K562 (cell line): ENCODE data around the gene ITPR3. TPM values are rescaled to one million over a fixed set of nuclear protein-coding genes. Genes with fewer than 3 reads are reported as not detected.

Experiments used
- ATAC-seq: fragments of 200-7000 bp; cut with Tn5 transposase; 3 replicates; pipeline ENCODE4 v1.9.1; 2020; ENCODE audit warnings: moderate library complexity
- BruUV-seq: library from RNA; stranded (reverse); fragments of 400-500 nt; replicated peaks from 2 replicates; lab custom pipeline; 2021; lab: Mats Ljungman, UMichigan
- CTCF ChIA-PET: fragments of 300-600 bp; formaldehyde crosslinking; extraction: SDS; loops from one replicate; lab custom pipeline; 2021; ENCODE audit warnings: low intra/inter-chr PET ratio; lab: Yijun Ruan, JAX
- POLR2A ChIA-PET: fragments of 300-600, 350-650 bp; sonication (Branson Sonifier 250); formaldehyde crosslinking; extraction: SDS; loops from one replicate; lab custom pipeline; 2021; ENCODE audit warnings: antibody characterized with exemption, inconsistent platforms; lab: Yijun Ruan, JAX
- DNase-seq, 4 experiments: peaks; one replicate each; pipeline versions ENCODE4 v3.0.0 to v3.0.0-alpha.2; 2011 to 2018; ENCODE audit warnings: low spot score in 3 of 4, mixed read lengths in 3 of 4; ENCODE audit errors: extremely low read depth in 1 of 4
- FAIRE-seq: peaks from 2 replicates; lab custom pipeline; 2011; peaks lifted over from hg19 to GRCh38; lab: Jason Lieb, UNC
- H2AFZ ChIP-seq: 2 replicates; pipeline ENCODE4 v1.6.0; 2011; ENCODE audit warnings: low read depth, low read length, control low read depth, inconsistent platforms
- H3K27ac ChIP-seq: fragments of 200-600 bp; 3 replicates; pipeline ENCODE4 v1.8.0; 2011; ENCODE audit warnings: low read depth, mild to moderate bottlenecking, control low read depth, inconsistent platforms, low read length, moderate library complexity, mixed read lengths; ENCODE audit errors: extremely low read depth
- H3K27me3 ChIP-seq, 2 experiments: fragments of 300-600 bp in 1 of 2; 2 replicates in 1 of 2; 3 replicates in 1 of 2; pipeline versions ENCODE4 v1.6.0 to v1.8.0; 2011; ENCODE audit warnings: inconsistent platforms in 2 of 2, low read length in 2 of 2, mild to moderate bottlenecking in 1 of 2, mixed read lengths in 1 of 2, moderate library complexity in 1 of 2; ENCODE audit not compliant: control insufficient read depth in 2 of 2, insufficient read depth in 2 of 2
- H3K36me3 ChIP-seq: fragments of 300-600 bp; 3 replicates; pipeline ENCODE4 v1.8.0; 2011; ENCODE audit warnings: mild to moderate bottlenecking, low read length, inconsistent platforms; ENCODE audit not compliant: control insufficient read depth, insufficient read depth
- H3K4me1 ChIP-seq, 2 experiments: fragments of 200-600 bp in 1 of 2; replicated peaks in 1 of 2; 2 replicates in 1 of 2; 3 replicates in 1 of 2; pipeline versions ENCODE4 v1.5.1 to v1.8.0; 2011; ENCODE audit warnings: inconsistent platforms in 2 of 2, low read length in 2 of 2, mild to moderate bottlenecking in 1 of 2, mixed read lengths in 1 of 2, moderate library complexity in 1 of 2; ENCODE audit not compliant: control insufficient read depth in 2 of 2, insufficient read depth in 2 of 2
- H3K4me2 ChIP-seq: 2 replicates; pipeline ENCODE4 v1.6.1; 2011; ENCODE audit warnings: low read length, control low read depth, inconsistent platforms, mixed read lengths; ENCODE audit not compliant: insufficient read depth
- H3K4me3 ChIP-seq: fragments of 200-600 bp; sonication (generic), shearing (Covaris generic); 2 replicates; pipeline ENCODE4 v1.5.1; 2016; ENCODE audit warnings: control low read depth, inconsistent platforms
- H3K79me2 ChIP-seq: fragments of 200-600 bp; 3 replicates; pipeline ENCODE4 v1.8.0; 2011; ENCODE audit warnings: low read length, inconsistent platforms; ENCODE audit not compliant: control insufficient read depth, insufficient read depth
- H3K9ac ChIP-seq, 2 experiments: 2 replicates each; pipeline versions ENCODE4 v1.6.0 to v1.6.1; 2011; ENCODE audit warnings: low read depth in 2 of 2, low read length in 2 of 2, control low read depth in 1 of 2, inconsistent platforms in 1 of 2, mild to moderate bottlenecking in 1 of 2, mixed read lengths in 1 of 2; ENCODE audit not compliant: insufficient read depth in 1 of 2
- H3K9me1 ChIP-seq: one replicate; pipeline ENCODE4 v1.6.0; 2011; ENCODE audit warnings: inconsistent platforms, mild to moderate bottlenecking, low read length, moderate library complexity; ENCODE audit not compliant: control insufficient read depth, insufficient read depth
- H3K9me3 ChIP-seq: replicated peaks from 2 replicates; pipeline ENCODE4 v1.5.1; 2011; ENCODE audit warnings: low read depth, low read length, inconsistent platforms; ENCODE audit not compliant: control insufficient read depth, insufficient read depth
- H4K20me1 ChIP-seq: replicated peaks from 2 replicates; pipeline ENCODE4 v1.6.1; 2011; ENCODE audit warnings: low read length, inconsistent platforms, mixed read lengths; ENCODE audit not compliant: control insufficient read depth, insufficient read depth
- BRCA1 ChIP-seq, 2 experiments: fragments of 450-650 bp in 1 of 2; sonication (generic) in 1 of 2; formaldehyde crosslinking in 1 of 2; IDR thresholded peaks; 2 replicates each; pipeline versions ENCODE4 v1.5.0 to v1.6.1; 2017 to 2020; ENCODE audit warnings: mild to moderate bottlenecking in 1 of 2, missing genetic modification reagents in 1 of 2
- CBX5 ChIP-seq: IDR thresholded peaks from 2 replicates; pipeline ENCODE4 v1.6.1; 2014; ENCODE audit warnings: low read depth, borderline replicate concordance
- DACH1 ChIP-seq: fragments of 450-650 bp; IDR thresholded peaks from 2 replicates; pipeline ENCODE4 v1.6.1; 2018; ENCODE audit not compliant: partially characterized antibody
- HDGF ChIP-seq: fragments of 450-650 bp; IDR thresholded peaks from 2 replicates; pipeline ENCODE4 v1.6.1; 2016
- HIVEP1 ChIP-seq: fragments of 250-450 bp; sonication (Bioruptor Pico); IDR thresholded peaks from 2 replicates; pipeline ENCODE4 v1.4.0; 2020; ENCODE audit warnings: mild to moderate bottlenecking
- MEF2D ChIP-seq: conservative IDR thresholded peaks from 2 replicates; pipeline ENCODE4 v1.6.1; 2016; ENCODE audit warnings: low read depth, missing genetic modification characterization, missing compliant biosample characterization
- NFRKB ChIP-seq: fragments of 450-650 bp; IDR thresholded peaks from 2 replicates; pipeline ENCODE4 v1.6.1; 2016; ENCODE audit warnings: low read depth
- PCBP2 ChIP-seq: fragments of 200-400 bp; formaldehyde crosslinking; IDR thresholded peaks from 2 replicates; pipeline ENCODE4 v1.6.1; 2018; ENCODE audit warnings: low read length, low read depth, mild to moderate bottlenecking, moderate library complexity; ENCODE audit not compliant: poor library complexity, severe bottlenecking
- RCOR1 ChIP-seq, 2 experiments: IDR thresholded peaks; 2 replicates each; pipeline ENCODE4 v1.6.1; 2012; ENCODE audit warnings: low read depth in 2 of 2, low read length in 2 of 2, borderline replicate concordance in 1 of 2, improper control_type of control experiment in 1 of 2
- U2AF2 ChIP-seq: fragments of 200-400 bp; formaldehyde crosslinking; optimal IDR thresholded peaks from 2 replicates; pipeline ENCODE3; 2017; ENCODE audit warnings: low read depth, mild to moderate bottlenecking, low read length
- ZC3H8 ChIP-seq: fragments of 450-650 bp; IDR thresholded peaks from 2 replicates; pipeline ENCODE4 v1.6.1; 2017
- ZEB2 ChIP-seq: fragments of 450-650 bp; IDR thresholded peaks from 2 replicates; pipeline ENCODE4 v1.6.1; 2016
- WGBS: fragments of 100-300 bp; shearing (Covaris generic); methylation state at CpG from one replicate; pipeline ENCODE4 v1.1.6; 2016; ENCODE audit warnings: low coverage, mixed read lengths; ENCODE audit not compliant: insufficient coverage; ENCODE audit errors: missing lambda C conversion rate; 5-methylcytosine and 5-hydroxymethylcytosine counted together
- in situ Hi-C: fragments of 300-500 bp; cut with MboI; formaldehyde crosslinking; loops from 4 replicates; pipeline ENCODE4 v1.15.0; 2018; ENCODE audit warnings: inconsistent platforms, mixed read lengths
- intact Hi-C: fragments of 100-400 bp; cut with micrococcal nuclease; formaldehyde crosslinking; loops from 2 replicates; pipeline ENCODE4 v1.14.2; 2022
- polyA plus RNA-seq, 8 experiments: library from polyadenylated mRNA; depleted of rRNA in 4 of 8; stranded (reverse) in 5 of 8; unstranded in 3 of 8; fragments of >200 nt; fragmentation: Nextera tagmentation in 2 of 8; fragmentation: Illumina TruSeq in 1 of 8; extraction: Ambion mirVana in 2 of 8; extraction: Trizol in 1 of 8; gene quantifications; 2 replicates each; pipeline versions ENCODE4 v1.2.1 to v1.2.3, GENCODE V29; 2011 to 2014; ENCODE audit warnings: inconsistent platforms in 1 of 8, missing spikeins in 1 of 8
- total RNA-seq, 7 experiments: library from RNA; depleted of rRNA in 6 of 7; stranded (reverse); fragments of >200 nt in 6 of 7; fragmentation: Illumina TruSeq in 2 of 7; extraction: Trizol in 2 of 7; gene quantifications; 2 replicates each; pipeline versions ENCODE4 v1.2.1 to v1.2.3, GENCODE V29; 2011 to 2021; ENCODE audit warnings: low replicate concordance in 1 of 7
- TF ChIP-seq, protein P1 (sequence below): IDR thresholded peaks from 2 replicates; pipeline ENCODE4 v1.6.1; 2011; ENCODE audit warnings: borderline replicate concordance, low read depth, mild to moderate bottlenecking, moderate library complexity, low read length; ENCODE audit not compliant: insufficient read depth, poor library complexity, severe bottlenecking

Gene ITPR3
- total and polyA plus RNA-seq, 9 of the 15 experiments (the other 6 are each of a cell fraction or from before 2014, with no cell fraction given): 0.39 to 35.7 (median 13.2) TPM

DNA sequence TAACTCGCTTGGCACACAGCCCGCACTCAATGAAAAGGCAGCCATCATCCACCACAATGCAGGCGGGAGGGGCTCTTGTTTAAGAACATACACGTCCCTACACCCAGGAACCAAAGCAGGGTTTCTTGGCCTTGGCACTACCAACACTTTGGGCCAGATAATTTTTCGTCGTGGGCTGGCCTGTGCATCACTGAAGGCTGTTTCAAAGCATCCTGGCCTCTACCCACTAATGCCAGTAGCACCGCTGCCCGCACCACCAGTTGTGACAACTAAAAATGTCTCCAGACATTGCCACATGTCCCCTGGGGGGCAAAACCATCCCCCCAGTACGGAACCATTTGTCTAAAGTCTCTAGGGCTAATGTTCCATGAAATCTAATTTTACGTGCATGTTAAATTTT is 77.4 kb downstream of the ITPR3 start:
- H2AFZ ChIP-seq: no peak overlapping the region
- H3K9ac ChIP-seq: no peak overlapping the region
- H3K79me2 ChIP-seq: no peaks in the 10 kb centered on the region
- FAIRE-seq (no peak), DNase-seq (no peak), ATAC-seq (no peak)
- no peak overlapping the region for H3K27ac ChIP-seq
- peaks cover 5 to 16% of the 10 kb centered on the region in 2 experiments; a peak in 4 of 5 replicates for H3K4me1 ChIP-seq
- in situ Hi-C loops (no loop called here), intact Hi-C loops (no loop called here)
- TF ChIP-seq, protein P1, sequence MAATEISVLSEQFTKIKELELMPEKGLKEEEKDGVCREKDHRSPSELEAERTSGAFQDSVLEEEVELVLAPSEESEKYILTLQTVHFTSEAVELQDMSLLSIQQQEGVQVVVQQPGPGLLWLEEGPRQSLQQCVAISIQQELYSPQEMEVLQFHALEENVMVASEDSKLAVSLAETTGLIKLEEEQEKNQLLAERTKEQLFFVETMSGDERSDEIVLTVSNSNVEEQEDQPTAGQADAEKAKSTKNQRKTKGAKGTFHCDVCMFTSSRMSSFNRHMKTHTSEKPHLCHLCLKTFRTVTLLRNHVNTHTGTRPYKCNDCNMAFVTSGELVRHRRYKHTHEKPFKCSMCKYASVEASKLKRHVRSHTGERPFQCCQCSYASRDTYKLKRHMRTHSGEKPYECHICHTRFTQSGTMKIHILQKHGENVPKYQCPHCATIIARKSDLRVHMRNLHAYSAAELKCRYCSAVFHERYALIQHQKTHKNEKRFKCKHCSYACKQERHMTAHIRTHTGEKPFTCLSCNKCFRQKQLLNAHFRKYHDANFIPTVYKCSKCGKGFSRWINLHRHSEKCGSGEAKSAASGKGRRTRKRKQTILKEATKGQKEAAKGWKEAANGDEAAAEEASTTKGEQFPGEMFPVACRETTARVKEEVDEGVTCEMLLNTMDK: no peak
- TF ChIP-seq DACH1: no peak
- TF ChIP-seq U2AF2: no peak
- no peak for TF ChIP-seq HIVEP1 (CRISPR knock-in tag)
- TF ChIP-seq RCOR1 (IDR thresholded peaks at IDR 0.05; ENCODE audit: borderline replicate concordance in 1 of 2, low read depth in 2 of 2, low read length in 2 of 2): no peak
- TF ChIP-seq HDGF: no peak
- TF ChIP-seq ZEB2: no peak
- no peak for TF ChIP-seq PCBP2
- no peak for TF ChIP-seq NFRKB
- no peak for TF ChIP-seq MEF2D (tag)
- no peak for TF ChIP-seq CBX5
- TF ChIP-seq BRCA1 (IDR thresholded peaks at IDR 0.05): no peak
- no peak for TF ChIP-seq BRCA1 (CRISPR knock-in tag; IDR thresholded peaks at IDR 0.05)
- TF ChIP-seq ZC3H8: no peak
- POLR2A ChIA-PET: no interaction called here
- 86% methylated on average over 10 of the region's 10 CpGs for WGBS
- H4K20me1 ChIP-seq: no peaks in the 10 kb centered on the region
- H3K4me3 ChIP-seq: no peak overlapping the region
- CTCF ChIA-PET: interaction anchor here (5.5 kb wide), 1 partner anchor 109 kb away, joined by 60 read pairs; no protein-coding TSS in a partner anchor
- no peaks in the 10 kb centered on the region for H3K27me3 ChIP-seq
- no TSS peak for BruUV-seq
- peaks cover 84% of the 10 kb centered on the region for H3K36me3 ChIP-seq
- no peaks in the 10 kb centered on the region for H3K9me1 ChIP-seq
- H3K4me2 ChIP-seq: no peak overlapping the region
- H3K9me3 ChIP-seq: no peaks in the 10 kb centered on the region
